Loucy (cell line): Measurements from ENCODE around the gene ATG4A.

Experiments
- H2AFZ ChIP-seq: fragments of 200-600 bp; sonication (generic); 2 replicates; pipeline ENCODE4 v1.6.0; 2016; ENCODE audit warnings: antibody characterized with exemption, mild to moderate bottlenecking, low read length, moderate library complexity
- H3F3A ChIP-seq: fragments of 200-600 bp; 2 replicates; pipeline ENCODE4 v1.6.0; 2016; ENCODE audit warnings: antibody characterized with exemption, low read depth, mild to moderate bottlenecking
- H3K27me3 ChIP-seq: fragments of 200-600 bp; sonication (generic); 2 replicates; pipeline ENCODE4 v1.6.1; 2014; ENCODE audit warnings: low read length, mild to moderate bottlenecking; ENCODE audit not compliant: insufficient read depth, poor library complexity, severe bottlenecking
- H3K36me3 ChIP-seq: fragments of 200-600 bp; sonication (generic); 2 replicates; pipeline ENCODE4 v1.6.1; 2016; ENCODE audit warnings: low read length; ENCODE audit not compliant: insufficient read depth
- H3K4me1 ChIP-seq: fragments of 200-600 bp; sonication (generic); 2 replicates; pipeline ENCODE4 v1.5.1; 2014; ENCODE audit warnings: low read length, mild to moderate bottlenecking; ENCODE audit not compliant: insufficient read depth, poor library complexity, severe bottlenecking
- H3K4me2 ChIP-seq: fragments of 200-600 bp; sonication (generic); 2 replicates; pipeline ENCODE4 v1.6.0; 2014; ENCODE audit warnings: antibody characterized with exemption, low read length, low read depth, mild to moderate bottlenecking; ENCODE audit not compliant: poor library complexity, severe bottlenecking
- H3K4me3 ChIP-seq: fragments of 200-600 bp; sonication (generic); 2 replicates; pipeline ENCODE4 v1.5.1; 2014; ENCODE audit warnings: low read length, mild to moderate bottlenecking, mixed read lengths; ENCODE audit not compliant: poor library complexity, severe bottlenecking
- H3K79me2 ChIP-seq: fragments of 200-600 bp; sonication (generic); 2 replicates; pipeline ENCODE4 v1.6.1; 2014; ENCODE audit warnings: low read length; ENCODE audit not compliant: insufficient read depth
- H3K9ac ChIP-seq: fragments of 200-600 bp; sonication (generic); 2 replicates; pipeline ENCODE4 v1.6.0; 2014; ENCODE audit warnings: mild to moderate bottlenecking, low read depth, low read length, moderate library complexity; ENCODE audit not compliant: poor library complexity, severe bottlenecking
- H3K9me2 ChIP-seq: fragments of 200-600 bp; sonication (generic); replicated peaks from 2 replicates; pipeline ENCODE4 v1.6.1; 2016; ENCODE audit warnings: low read depth, low read length, mixed read lengths
- H3K9me3 ChIP-seq: fragments of 200-600 bp; sonication (generic); 2 replicates; pipeline ENCODE4 v1.6.1; 2014; ENCODE audit warnings: mild to moderate bottlenecking, antibody characterized with exemption, low read length, low read depth; ENCODE audit not compliant: insufficient read depth
- H4K20me1 ChIP-seq: fragments of 200-600 bp; sonication (generic); 2 replicates; pipeline ENCODE4 v1.6.0; 2014; ENCODE audit warnings: antibody characterized with exemption, low read length, mild to moderate bottlenecking; ENCODE audit not compliant: insufficient read depth, poor library complexity, severe bottlenecking
- EZH2phosphoT487 ChIP-seq: fragments of 200-600 bp; IDR thresholded peaks from 2 replicates; pipeline ENCODE4 v1.6.1; 2018; ENCODE audit warnings: antibody characterized with exemption, mild to moderate bottlenecking, moderate library complexity, borderline replicate concordance
- TF ChIP-seq, protein P1 (sequence below): fragments of 200-600 bp; sonication (generic); conservative IDR thresholded peaks from 2 replicates; pipeline ENCODE4 v1.5.1; 2014; ENCODE audit warnings: mild to moderate bottlenecking, antibody characterized with exemption, low read length

Gene ATG4A

DNA sequence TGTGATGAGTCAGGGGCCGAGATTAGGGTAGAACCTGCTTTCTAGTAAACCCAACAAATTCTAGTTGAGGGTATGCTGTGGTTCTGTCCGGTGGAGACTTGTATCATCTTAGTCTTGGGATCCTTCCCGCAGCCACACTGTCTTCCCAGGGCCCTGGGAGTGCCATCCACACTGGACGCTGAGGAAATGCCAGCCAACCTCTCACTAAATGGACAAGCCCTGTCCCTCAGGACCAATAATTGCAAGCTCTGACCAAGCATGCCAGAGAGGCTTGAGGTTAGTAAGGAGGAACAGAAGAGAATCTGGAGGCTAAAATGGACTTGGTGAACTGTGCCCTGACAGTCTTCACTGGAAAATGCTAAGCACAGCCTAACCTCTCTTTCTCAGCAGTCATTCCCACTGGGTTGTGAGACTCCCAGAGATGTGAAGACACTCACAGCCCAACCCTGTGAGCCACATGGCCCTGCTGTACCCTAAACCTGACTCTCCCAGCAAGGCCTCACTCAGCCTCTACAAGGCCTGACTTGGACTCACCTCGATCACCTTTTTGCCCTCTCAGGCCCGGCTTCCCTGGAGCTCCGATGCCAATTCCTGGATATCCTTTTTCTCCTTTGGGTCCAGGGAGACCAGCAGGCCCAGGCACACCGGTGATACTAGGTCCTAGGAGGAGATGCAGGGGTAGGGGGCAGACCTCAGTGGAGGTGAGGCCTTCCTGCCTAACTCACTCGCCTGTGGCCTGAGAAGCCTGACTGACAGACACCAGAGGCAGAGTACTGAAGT lies 77.6 kb downstream of the ATG4A start:
- Histone ChIP-seq H2AFZ (no peak overlapping the region), H3F3A (no peaks in the 10 kb centered on the region)

DNA sequence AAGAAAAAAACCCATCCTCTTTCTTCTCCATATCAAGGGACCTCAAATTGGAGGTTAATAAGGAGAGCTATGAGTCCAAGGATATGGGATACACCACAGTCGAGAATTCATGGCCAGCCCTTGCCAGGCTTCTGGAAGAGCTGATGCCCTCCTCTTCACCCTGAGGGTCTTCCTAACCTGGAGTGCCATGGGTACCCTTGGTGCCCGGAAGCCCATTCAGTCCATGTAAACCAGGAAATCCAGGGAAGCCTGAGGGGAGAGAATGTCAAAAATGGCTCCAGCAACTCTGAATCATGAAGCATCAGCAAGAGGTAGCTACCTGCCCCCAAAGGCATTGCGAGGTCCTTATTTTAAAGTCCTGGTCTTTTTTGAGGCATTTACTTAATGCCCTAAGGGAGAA lies 78.2 kb downstream of the ATG4A start:
- no peaks in the 10 kb centered on the region for H4K20me1 ChIP-seq
- no peak overlapping the region for H3K4me2 ChIP-seq
- H2AFZ ChIP-seq, result no peak overlapping the region
- H3K27me3 ChIP-seq, result no peaks in the 10 kb centered on the region
- H3K9me2 ChIP-seq, result no peaks in the 10 kb centered on the region
- H3K4me1 ChIP-seq, result no peaks in the 10 kb centered on the region
- no peaks in the 10 kb centered on the region for H3F3A ChIP-seq
- TF ChIP-seq, protein P1, sequence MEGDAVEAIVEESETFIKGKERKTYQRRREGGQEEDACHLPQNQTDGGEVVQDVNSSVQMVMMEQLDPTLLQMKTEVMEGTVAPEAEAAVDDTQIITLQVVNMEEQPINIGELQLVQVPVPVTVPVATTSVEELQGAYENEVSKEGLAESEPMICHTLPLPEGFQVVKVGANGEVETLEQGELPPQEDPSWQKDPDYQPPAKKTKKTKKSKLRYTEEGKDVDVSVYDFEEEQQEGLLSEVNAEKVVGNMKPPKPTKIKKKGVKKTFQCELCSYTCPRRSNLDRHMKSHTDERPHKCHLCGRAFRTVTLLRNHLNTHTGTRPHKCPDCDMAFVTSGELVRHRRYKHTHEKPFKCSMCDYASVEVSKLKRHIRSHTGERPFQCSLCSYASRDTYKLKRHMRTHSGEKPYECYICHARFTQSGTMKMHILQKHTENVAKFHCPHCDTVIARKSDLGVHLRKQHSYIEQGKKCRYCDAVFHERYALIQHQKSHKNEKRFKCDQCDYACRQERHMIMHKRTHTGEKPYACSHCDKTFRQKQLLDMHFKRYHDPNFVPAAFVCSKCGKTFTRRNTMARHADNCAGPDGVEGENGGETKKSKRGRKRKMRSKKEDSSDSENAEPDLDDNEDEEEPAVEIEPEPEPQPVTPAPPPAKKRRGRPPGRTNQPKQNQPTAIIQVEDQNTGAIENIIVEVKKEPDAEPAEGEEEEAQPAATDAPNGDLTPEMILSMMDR, result no peak
- no peak for TF ChIP-seq EZH2phosphoT487
- no peak overlapping the region for H3K4me3 ChIP-seq
- no peak overlapping the region for H3K9ac ChIP-seq
- H3K36me3 ChIP-seq, result no peaks in the 10 kb centered on the region
- no peaks in the 10 kb centered on the region for H3K79me2 ChIP-seq
- no peaks in the 10 kb centered on the region for H3K9me3 ChIP-seq

More for the DNA sequence above, 77.6 kb downstream of the ATG4A start:
- Histone ChIP-seq H3K4me1 (no peaks in the 10 kb centered on the region), H3K9me3 (no peaks in the 10 kb centered on the region), H3K4me3 (no peak overlapping the region), H3K9me2 (no peaks in the 10 kb centered on the region), H3K36me3 (no peaks in the 10 kb centered on the region), H3K9ac (no peak overlapping the region), H3K4me2 (no peak overlapping the region), H3K27me3 (no peaks in the 10 kb centered on the region), H3K79me2 (no peaks in the 10 kb centered on the region), H4K20me1 (no peaks in the 10 kb centered on the region)
- no peak for TF ChIP-seq EZH2phosphoT487
- TF ChIP-seq, protein P1, result no peak

DNA sequence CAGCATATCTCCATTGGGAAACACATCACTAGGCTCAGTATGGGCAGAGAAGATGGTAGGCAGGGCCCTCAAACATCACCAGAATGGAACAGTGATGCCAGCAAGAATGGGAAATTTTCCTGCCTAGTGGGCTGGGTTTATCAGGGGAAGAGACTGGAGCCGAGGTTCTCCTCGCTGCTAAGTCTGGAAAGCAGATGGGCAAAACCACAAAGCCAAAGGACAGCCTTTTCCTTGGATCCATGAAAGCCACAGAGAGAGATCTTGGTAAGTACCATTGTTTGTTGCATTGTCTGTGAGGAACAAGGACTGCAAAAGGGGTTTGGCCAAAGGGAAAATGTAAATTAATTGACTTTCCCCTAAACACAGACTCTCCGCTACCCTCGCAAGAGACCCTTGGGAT lies 80.1 kb downstream of the ATG4A start:
- no peak for TF ChIP-seq EZH2phosphoT487
- TF ChIP-seq, protein P1, result no peak
- Histone ChIP-seq H3K79me2 (no peaks in the 10 kb centered on the region), H3K4me2 (no peak overlapping the region), H3K4me3 (no peak overlapping the region), H2AFZ (no peak overlapping the region), H4K20me1 (no peaks in the 10 kb centered on the region), H3K9me3 (no peaks in the 10 kb centered on the region), H3K9me2 (no peaks in the 10 kb centered on the region), H3K27me3 (no peaks in the 10 kb centered on the region), H3K9ac (no peak overlapping the region), H3K4me1 (no peaks in the 10 kb centered on the region), H3K36me3 (no peaks in the 10 kb centered on the region), H3F3A (no peaks in the 10 kb centered on the region)
